DMS53 treated with DMSO at 0.1 percent for 48 hours (cell line): ENCODE measurements around the gene DUSP18.
"Not testable (repeated sequence)": the region's sequence is repeated elsewhere in the genome, so short reads cannot be mapped to it uniquely, and the experiment has no call there.

Source experiments
- DNase-seq: peaks from one replicate; lab custom pipeline; 2025; ENCODE audit not compliant: unreplicated experiment; lab: John Stamatoyannopoulos, UW

Gene DUSP18

GRCh38 chr22:30679895-30680690, 12.4 kb upstream of the DUSP18 start:
- not testable (repeated sequence) for DNase-seq

DNA sequence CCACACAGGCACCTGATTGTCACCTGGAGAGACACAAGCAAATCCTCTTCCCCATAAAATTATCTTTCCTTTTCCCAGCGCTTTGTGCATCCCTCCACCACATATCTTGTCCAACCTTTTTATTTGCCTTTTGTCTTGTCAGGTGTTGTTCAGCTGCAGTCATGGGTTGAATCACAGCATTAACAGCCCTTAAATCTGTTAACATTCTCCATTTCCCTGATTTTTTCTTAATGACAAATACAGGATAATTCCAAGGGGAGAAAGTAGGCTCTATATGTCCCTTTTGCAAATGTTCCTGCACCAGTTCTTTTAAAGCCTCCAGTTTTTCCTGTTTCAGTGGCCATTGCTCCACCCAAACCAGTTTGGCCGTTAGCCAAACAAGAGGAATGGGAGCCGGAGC, 8.9 kb upstream of the DUSP18 start:
- not testable (repeated sequence) for DNase-seq

GRCh38 chr22:30675436-30675835, 7.8 kb upstream of the DUSP18 start:
- DNase-seq: no peak

GRCh38 chr22:30674482-30674881, 6.8 kb upstream of the DUSP18 start:
- no peak for DNase-seq

DNA sequence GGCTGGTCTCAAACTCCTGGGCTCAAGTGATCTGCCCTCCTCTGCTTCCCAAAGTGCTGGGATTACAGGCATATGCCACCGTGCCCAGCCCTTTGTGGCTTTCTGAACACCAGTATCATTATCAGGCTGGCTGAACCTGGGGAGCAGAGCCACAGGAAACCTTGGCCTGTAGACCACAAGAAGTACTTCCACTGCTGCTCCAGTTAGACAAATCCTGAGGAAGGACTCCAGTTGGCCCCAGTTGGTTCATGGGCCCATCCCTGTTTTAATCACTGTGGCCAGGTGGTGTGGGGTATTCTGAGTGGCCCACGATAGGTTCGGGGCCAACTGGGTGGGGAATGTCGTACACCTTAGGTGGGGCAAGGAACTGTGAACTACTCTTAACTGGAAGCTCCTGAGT, 5.5 kb upstream of the DUSP18 start:
- DNase-seq: no peak

GRCh38 chr22:30671071-30671470, 3.4 kb upstream of the DUSP18 start:
- DNase-seq: no peak

DNA sequence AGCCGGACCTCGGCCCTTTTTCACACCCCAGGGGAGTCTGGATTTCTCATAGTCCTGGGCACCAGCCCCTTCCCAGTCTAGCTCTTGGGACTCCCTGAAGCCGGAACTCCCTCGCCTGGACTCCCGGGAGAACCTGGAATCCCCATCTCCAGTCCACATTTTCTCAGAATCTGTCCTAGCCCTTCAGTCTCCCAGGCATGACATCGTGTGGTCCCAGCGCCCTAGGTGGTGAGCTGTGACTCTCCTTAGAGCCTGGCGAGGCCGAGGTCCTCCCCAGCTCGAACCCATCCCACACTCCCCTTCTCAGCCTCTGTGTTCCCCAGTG, 673 bp upstream of the DUSP18 start:
- no peak for DNase-seq

GRCh38 chr22:30667107-30667493, 575 bp downstream of the DUSP18 start:
- no peak for DNase-seq

DNA sequence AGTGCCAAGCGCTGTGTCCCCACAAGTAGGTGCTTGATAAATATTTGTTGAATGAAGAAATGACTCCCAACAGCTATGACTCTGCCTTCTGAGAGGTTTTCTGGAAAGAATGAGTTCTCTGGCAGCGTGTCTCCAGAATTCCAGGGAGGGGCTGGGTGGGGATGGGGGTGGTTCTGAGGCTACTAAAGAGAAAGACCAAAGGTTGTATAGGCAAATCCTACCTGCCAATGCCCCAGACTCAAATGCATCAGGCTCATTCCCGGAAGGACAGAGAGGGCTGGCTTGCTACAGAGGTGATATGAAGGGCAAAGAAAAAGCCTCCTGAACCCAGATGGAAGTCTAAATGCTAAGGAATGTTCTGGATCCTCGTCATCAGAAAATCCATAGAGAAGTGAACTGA, 1.9 kb downstream of the DUSP18 start:
- DNase-seq: no peak

DNA sequence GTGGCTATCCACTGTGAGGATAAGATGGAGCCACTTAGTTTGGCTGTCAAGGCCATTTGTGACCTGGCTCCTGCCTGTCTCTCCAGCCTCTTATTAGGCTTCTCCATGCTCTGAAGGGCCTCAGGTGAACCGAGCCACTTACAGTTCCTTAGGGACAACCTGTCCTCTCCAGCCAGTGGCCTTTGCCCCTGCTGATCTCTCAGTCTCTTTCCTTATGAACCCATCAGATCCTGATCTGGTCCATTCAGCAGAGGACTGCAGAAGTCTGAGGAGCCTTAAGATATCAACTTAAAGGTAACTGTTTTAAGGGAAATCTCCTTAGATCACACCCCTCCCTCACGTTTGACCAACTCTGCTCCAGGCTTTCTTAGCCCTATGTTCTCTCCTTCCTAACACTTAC, 2.4 kb downstream of the DUSP18 start:
- no peak for DNase-seq

GRCh38 chr22:30664798-30665197, 2.9 kb downstream of the DUSP18 start:
- no peak for DNase-seq

- DNase-seq: no peak
These were observed 5.6 kb downstream of the DUSP18 start for GRCh38 chr22:30662040-30662439.

GRCh38 chr22:30655532-30655931, 12.1 kb downstream of the DUSP18 start:
- no peak for DNase-seq

GRCh38 chr22:30654361-30654760, 13.3 kb downstream of the DUSP18 start:
- no peak for DNase-seq

GRCh38 chr22:30652852-30653251, 14.8 kb downstream of the DUSP18 start:
- DNase-seq: no peak

DNA sequence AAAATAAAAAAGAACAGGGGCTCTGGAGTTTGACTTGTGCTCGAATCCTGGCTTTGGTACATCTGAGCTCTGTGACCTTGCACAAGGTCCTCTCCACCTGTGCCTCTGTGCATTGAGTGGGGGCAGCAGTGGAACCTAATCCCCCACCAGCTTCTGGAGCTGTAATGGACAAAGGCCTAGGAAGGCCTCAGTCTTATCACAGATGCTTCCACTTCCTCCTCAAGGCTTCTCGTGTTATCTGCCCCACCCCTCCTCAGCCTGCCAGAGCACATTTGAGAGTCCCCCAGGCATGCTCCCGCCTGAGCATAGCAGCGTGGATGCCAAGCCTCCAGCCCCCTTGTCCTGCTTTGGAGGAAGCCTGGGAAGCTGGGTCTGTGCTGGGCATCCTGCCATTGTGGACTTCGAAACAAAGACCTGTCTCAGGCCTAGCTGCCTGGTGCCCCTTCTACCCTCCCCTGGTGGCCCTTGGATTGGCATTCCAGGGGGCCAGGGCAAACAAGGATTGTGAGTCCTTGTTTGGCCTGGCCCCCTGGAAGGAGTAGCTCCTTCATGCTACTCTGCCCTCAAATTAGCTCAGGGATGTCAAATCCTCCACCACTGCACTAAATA, 17.1 kb downstream of the DUSP18 start:
- no peak for DNase-seq

DNA sequence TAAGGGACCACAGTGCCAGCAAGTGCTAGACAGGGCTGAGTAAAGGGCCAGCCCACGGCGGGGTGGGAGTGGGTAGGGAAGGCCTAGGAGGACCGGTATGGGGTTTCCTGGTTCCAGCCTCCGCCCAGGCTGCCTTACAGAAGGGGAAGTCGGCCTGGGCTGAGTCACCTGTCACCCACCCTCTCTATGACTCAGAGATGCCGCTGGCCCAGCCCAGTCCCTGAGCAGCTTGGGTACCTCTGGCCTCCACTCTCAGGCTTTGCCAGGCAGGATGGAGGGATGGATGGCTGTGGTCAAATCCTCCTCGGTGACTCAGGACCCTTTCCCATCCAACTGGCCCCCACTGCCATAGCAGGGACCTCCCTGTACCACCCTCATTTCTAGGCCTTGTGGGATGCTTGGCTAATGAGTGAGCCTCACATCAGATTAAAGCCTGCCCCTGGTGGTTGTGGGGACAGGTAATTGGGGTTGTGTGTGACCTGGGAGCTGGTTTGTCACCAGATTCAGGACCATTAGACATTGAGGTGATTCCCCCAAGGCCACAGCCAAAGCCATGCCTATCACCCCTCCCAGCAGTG, 18.2 kb downstream of the DUSP18 start:
- DNase-seq: no peak

GRCh38 chr22:30648825-30649224, 18.9 kb downstream of the DUSP18 start:
- DNase-seq: no peak

- DNase-seq: no peak
These were observed 20.1 kb downstream of the DUSP18 start for GRCh38 chr22:30647536-30647935.

DNA sequence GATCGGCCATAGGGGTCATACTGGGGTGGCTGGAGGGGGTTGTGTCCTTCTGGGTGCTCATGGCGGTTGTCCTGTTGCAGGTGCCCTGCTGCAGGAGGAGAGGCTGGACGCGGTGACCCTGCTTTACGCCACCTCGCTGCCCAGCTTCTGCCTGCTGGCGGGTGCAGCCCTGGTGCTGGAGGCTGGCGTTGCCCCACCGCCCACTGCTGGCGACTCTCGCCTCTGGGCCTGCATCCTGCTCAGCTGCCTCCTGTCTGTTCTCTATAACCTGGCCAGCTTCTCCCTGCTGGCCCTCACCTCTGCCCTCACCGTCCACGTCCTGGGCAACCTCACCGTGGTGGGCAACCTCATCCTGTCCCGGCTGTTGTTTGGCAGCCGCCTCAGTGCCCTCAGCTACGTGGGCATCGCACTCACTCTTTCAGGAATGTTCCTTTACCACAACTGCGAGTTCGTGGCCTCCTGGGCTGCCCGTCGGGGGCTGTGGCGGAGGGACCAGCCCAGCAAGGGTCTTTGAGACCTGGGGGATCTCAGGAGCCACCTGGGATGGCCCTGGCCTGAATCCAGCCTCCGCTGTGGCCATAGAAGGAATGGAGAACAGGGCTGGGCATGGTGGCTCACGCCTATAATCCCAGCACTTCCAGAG, 21.0 kb downstream of the DUSP18 start:
- no peak for DNase-seq

GRCh38 chr22:30643055-30643875, 24.4 kb downstream of the DUSP18 start:
- no peak for DNase-seq
